ENCODE data around the gene DHRS3.

DHRS3 gene

GRCh38 chr1:12629985-12630760 lies 12.2 kb upstream of the DHRS3 start:
- no peak for TF ChIP-seq CTCF (IDR thresholded peaks at IDR 0.05; ENCODE audit: insufficient read depth, low read length, poor library complexity, severe bottlenecking)
- Histone ChIP-seq H3K36me3 (ENCODE audit: control insufficient read depth, insufficient read depth, low read length) (no peaks in the 10 kb centered on the region), H3K4me3 (replicated peaks; ENCODE audit: low read depth, low read length) (no peak overlapping the region), H3K27me3 (replicated peaks; ENCODE audit: control insufficient read depth, insufficient read depth, low read length) (no peaks in the 10 kb centered on the region)
- no peak for DNase-seq (ENCODE audit: extremely low read depth, insufficient read length)

GRCh38 chr1:12629511-12629956 lies 11.5 kb upstream of the DHRS3 start:
- no peaks in the 10 kb centered on the region for H3K27me3 ChIP-seq (replicated peaks; ENCODE audit: control insufficient read depth, insufficient read depth, low read length)
- no peak for TF ChIP-seq CTCF (IDR thresholded peaks at IDR 0.05; ENCODE audit: insufficient read depth, low read length, poor library complexity, severe bottlenecking)
- H3K4me3 ChIP-seq (replicated peaks; ENCODE audit: low read depth, low read length): no peak overlapping the region
- no peaks in the 10 kb centered on the region for H3K36me3 ChIP-seq (ENCODE audit: control insufficient read depth, insufficient read depth, low read length)
- no peak for DNase-seq (ENCODE audit: extremely low read depth, insufficient read length)

- Histone ChIP-seq H3K27me3 (replicated peaks; ENCODE audit: control insufficient read depth, insufficient read depth, low read length) (no peaks in the 10 kb centered on the region), H3K4me3 (replicated peaks; ENCODE audit: low read depth, low read length) (no peak overlapping the region), H3K36me3 (ENCODE audit: control insufficient read depth, insufficient read depth, low read length) (no peaks in the 10 kb centered on the region)
- DNase-seq (ENCODE audit: extremely low read depth, insufficient read length): no peak
- no peak for TF ChIP-seq CTCF (IDR thresholded peaks at IDR 0.05; ENCODE audit: insufficient read depth, low read length, poor library complexity, severe bottlenecking)
These were observed 9.3 kb upstream of the DHRS3 start for GRCh38 chr1:12627296-12627695.

- DNase-seq (ENCODE audit: extremely low read depth, insufficient read length): no peak
- Histone ChIP-seq H3K4me3 (replicated peaks; ENCODE audit: low read depth, low read length) (no peak overlapping the region), H3K27me3 (replicated peaks; ENCODE audit: control insufficient read depth, insufficient read depth, low read length) (no peaks in the 10 kb centered on the region), H3K36me3 (ENCODE audit: control insufficient read depth, insufficient read depth, low read length) (no peaks in the 10 kb centered on the region)
- TF ChIP-seq CTCF (IDR thresholded peaks at IDR 0.05; ENCODE audit: insufficient read depth, low read length, poor library complexity, severe bottlenecking): no peak
These were observed 8.9 kb upstream of the DHRS3 start for GRCh38 chr1:12626888-12627287.

- Histone ChIP-seq H3K4me3 (replicated peaks; ENCODE audit: low read depth, low read length) (no peak overlapping the region), H3K36me3 (ENCODE audit: control insufficient read depth, insufficient read depth, low read length) (no peaks in the 10 kb centered on the region), H3K27me3 (replicated peaks; ENCODE audit: control insufficient read depth, insufficient read depth, low read length) (no peaks in the 10 kb centered on the region; the same call in 1 of the 2 replicates)
- no peak for TF ChIP-seq CTCF (IDR thresholded peaks at IDR 0.05; ENCODE audit: insufficient read depth, low read length, poor library complexity, severe bottlenecking)
- DNase-seq (ENCODE audit: extremely low read depth, insufficient read length): no peak
These were observed 7.3 kb upstream of the DHRS3 start for GRCh38 chr1:12625276-12625675.
